GM21723 (cell line): Measurements from ENCODE around the gene COL16A1.
"Not testable (repeated sequence)": the region's sequence is repeated elsewhere in the genome, so short reads cannot be mapped to it uniquely, and the experiment has no call there.

Source experiments
- ATAC-seq: cut with Tn5 transposase; IDR thresholded peaks from one replicate; pipeline ENCODE4 v1.9.1; 2021; ENCODE audit warnings: mild to moderate bottlenecking, moderate library complexity; ENCODE audit not compliant: unreplicated experiment

The COL16A1 gene

GRCh38 chr1:31707711-31708110 is 3.9 kb upstream of the COL16A1 start:
- no peak for ATAC-seq

DNA sequence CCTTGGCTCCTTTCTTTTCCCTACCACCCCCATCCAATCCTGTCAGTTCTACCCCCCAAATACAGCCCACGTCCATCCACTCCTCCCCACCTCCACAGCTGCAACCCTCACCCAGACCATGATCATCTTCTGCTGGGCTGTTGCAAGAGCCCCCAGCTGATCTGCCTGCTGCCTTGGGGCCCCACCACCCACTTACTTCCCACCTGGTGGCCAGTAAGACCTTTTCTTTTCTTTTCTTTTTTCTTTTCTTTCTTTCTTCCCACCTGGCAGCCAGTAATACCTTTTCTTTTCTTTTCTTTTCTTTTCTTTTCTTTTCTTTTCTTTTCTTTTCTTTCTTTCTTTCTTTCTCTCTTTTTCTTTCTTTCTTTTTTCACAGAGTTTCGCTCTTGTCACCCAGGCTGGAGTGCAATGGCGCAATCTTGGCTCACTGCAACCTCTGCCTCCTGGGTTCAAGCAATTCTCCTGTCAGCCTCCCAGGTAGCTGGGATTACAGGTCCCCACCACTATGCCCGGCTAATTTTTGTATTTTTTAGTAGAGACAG is 3.3 kb upstream of the COL16A1 start:
- not testable (repeated sequence) for ATAC-seq

GRCh38 chr1:31706384-31707058 is 2.7 kb upstream of the COL16A1 start:
- ATAC-seq = no peak

- ATAC-seq = no peak
Measured at GRCh38 chr1:31705080-31705866, 1.5 kb upstream of the COL16A1 start.

- ATAC-seq = no peak
Measured at GRCh38 chr1:31704271-31705079, 658 bp upstream of the COL16A1 start.

DNA sequence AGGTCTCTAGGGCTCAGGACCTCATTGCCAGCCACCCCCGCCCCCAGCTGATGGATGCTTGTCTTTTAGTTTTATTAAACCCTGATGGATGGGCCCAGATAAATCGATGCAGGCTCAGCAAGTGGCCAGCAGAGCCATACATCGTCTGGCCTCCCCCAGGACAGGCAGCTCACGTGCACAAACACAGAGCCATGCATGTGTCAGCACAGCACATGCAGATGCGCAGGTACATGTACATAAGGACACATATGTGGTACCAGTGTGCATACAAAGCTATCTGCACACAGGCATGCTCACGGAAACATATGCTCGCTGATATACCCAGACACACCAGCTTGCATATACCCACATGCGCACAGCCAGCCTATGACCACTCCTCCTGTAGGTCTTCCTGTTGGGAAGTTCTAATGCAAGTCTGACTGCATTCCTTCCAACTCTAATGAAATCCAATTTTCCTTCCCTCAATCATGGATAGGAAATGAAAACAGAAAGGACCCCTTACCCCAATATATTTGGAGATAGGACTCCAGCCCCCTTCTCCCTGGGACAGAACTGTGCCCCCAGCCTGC is 897 bp downstream of the COL16A1 start:
- no peak for ATAC-seq

DNA sequence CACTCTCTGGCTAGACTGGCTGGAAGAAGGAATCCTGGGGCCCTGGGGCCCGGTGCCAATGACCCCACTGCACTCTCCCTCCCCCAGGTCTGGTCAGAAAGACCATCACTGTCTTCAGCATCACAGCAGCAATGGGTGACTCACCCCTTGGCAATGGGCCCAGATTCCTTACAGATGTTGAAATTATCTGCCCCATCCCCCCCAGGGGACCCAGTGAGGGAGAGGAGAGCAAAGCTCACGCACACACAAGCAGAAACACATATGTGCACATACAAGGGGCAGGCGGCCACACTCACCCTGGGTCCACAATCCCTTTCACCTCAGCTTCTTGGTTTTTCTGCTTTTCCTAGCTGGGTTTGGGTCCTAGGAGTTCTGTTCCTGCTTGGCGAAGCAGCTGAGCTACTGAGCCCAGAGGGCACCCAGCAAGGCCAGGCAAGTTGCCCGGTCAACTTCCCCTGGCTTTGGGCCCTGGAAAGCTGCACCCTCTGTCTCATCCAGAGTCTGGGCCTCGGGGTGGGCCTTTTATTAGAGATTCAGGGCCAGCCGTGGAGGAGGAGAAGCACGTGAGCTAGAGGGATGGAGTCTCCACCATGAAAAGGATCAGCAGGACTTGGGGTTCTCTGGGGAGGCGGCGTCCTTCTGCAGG is 2.6 kb downstream of the COL16A1 start:
- no peak for ATAC-seq

DNA sequence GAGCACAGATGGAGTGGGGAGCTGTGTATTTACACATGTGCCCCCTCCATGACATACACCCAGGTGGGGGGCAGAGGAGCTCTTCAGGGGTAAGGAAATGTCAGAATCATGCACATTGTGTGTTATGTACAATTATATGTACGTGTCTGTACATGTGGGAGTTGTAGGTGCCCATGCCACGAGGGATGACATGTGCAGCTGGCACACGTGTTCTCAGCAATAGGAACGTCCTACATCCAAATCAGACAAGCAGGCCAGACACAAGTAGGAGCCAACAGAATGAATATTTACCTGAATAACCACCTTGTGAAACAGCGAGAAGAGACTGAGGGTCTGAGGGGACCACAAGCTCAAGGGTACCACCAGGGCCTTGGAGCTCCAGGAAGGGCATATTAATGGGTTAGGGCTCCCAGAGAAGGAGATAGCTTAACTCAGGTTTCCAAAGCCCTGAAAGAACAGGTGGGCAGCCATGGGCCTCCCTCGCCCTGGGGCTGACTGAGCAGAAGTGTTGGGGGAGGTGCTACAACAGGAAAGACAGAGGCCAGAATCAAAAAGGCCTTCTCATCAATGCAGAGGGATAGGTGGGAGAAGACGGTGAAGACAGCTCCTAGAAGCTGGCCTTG is 3.2 kb downstream of the COL16A1 start:
- ATAC-seq = no peak

DNA sequence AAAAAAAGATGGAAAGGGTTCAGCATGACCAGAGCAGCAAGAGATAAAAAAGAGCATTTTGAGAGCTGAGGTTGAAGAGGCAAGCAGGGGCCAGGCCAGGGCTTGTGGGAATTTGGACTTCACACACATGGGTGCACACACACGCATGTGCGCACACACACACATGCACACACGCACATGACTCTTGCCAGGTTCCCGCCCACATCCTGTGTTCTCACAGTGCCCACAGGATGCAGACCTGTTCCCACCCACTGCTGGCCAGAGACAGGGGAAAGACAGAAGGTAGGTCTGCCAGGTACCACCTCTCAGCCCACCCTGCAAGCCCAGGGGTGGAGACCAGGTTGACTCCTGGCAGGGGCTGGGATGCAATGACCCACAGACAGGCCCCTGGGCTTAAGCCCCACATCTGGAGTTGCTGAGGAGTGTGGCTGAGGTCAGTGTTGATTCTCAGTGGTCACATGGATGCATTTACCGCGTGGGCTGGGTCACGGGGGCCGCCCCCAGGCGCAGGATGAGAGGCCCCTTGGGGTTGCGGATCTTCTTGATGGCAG is 4.4 kb downstream of the COL16A1 start:
- ATAC-seq = no peak

- no peak for ATAC-seq
Measured at GRCh38 chr1:31697369-31697984, 6.3 kb downstream of the COL16A1 start.

DNA sequence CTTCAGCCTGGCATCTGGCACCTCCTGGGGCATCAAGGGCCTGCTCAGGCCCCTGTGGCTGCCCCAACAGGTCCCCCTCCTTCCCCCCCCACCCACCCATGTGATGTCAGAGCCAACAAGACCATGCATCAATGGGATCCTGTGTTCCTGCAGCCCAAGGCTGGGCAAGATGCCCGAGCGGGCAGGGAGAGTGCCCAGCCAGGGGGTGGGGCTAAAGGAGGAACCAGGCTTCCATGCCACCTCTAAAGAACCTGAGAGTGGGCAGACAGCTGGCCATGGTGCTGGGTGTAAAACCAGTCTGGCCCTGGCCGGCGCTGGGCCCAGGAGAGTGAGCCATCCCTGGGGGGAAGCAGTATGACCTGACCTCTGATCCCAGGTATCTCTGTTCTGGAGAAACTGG is 7.6 kb downstream of the COL16A1 start:
- ATAC-seq = no peak

DNA sequence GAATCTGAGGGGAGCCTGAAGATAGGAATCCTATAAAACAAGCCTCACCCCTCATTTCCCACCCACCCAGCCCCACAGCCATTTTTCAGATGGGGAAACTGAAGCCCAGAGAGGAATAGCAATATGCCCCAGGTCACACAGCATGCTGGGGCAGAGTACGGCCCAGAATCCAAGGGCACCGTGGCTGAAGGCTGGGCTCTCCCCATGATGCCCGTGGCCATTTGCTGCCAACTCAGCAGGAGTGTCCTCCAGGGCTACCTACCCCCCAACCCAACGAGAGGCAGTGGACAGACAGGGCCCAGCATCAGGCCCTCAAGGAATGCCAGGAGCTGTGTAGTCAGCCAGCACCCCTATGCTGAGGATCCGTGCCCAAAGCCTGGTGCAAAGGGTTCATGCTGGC is 8.5 kb downstream of the COL16A1 start:
- no peak for ATAC-seq

GRCh38 chr1:31694964-31695313 is 8.9 kb downstream of the COL16A1 start:
- no peak for ATAC-seq

DNA sequence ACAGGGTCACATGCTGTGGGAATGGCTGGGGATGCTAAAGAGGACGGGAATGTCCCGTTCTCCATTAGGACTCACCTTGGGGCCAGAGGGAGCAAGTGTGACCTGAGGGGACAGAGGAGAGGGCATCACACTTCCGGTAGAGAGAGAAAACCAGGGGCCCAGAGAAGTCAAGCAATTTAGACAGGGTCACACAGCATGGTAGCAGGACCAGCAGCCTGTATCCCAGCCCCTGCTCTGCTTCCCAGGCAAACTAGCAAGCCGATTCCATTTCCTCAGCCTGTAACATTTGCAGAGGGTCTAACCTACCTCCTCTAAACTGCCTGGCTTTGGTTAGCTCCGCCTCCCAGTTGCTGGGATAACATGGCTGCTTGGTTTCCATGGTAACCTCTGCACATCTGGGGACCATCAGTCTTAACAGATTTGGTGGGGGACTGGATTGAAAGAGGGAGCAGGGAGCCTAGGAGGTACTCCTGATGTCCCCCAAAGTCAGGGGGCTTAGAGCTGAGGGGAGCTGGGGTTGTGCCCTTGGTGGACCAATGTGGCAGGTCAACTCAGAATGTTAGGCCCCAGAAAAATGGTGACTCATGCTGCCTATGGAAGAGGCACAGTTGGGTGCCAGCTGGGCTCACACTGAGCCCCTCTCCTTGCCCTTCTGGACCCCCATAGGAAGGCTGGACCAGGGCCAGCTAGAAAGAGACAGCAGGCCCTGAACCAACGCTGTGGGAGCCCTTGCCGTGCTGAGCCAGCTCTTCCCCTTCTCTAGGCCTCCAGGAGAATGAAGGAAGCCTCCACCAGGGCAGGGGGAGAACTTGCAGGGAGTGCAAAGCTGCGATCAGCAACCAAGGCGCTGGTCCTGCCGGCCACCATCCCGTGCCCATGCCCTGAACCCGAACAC is 9.5 kb downstream of the COL16A1 start:
- ATAC-seq = no peak

- no peak for ATAC-seq
Measured at GRCh38 chr1:31693231-31693630, 10.6 kb downstream of the COL16A1 start.

- ATAC-seq = no peak
Measured at GRCh38 chr1:31691951-31692350, 11.9 kb downstream of the COL16A1 start.

GRCh38 chr1:31691446-31691845 is 12.4 kb downstream of the COL16A1 start:
- ATAC-seq = no peak

DNA sequence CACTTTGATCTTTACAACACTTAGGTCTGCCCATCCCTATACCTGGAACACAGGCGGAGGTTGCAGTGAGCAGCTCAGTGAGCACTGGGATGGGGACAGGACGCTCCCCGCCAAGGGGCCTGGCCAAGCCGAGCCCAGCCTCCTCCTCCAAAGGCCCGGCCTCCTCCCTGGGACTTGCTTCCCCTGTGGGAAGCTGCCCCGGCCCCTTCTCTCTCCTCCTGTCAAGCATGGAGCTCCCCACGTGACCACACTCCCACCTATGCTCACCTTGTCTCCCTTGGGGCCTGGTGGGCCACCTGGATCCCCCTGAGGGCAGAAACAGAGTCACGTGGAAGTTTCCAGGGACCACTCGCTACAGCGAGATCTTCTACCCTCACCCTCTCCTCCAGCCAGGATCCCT is 12.9 kb downstream of the COL16A1 start:
- no peak for ATAC-seq
